Non-pigmented ciliary epithelial cell (primary cell): ENCODE measurements around the gene UNC5C.

Experiments used
- DNase-seq: peaks from one replicate; pipeline ENCODE4 v3.0.0-alpha.2; 2010; ENCODE audit warnings: low read depth

Gene UNC5C

DNA sequence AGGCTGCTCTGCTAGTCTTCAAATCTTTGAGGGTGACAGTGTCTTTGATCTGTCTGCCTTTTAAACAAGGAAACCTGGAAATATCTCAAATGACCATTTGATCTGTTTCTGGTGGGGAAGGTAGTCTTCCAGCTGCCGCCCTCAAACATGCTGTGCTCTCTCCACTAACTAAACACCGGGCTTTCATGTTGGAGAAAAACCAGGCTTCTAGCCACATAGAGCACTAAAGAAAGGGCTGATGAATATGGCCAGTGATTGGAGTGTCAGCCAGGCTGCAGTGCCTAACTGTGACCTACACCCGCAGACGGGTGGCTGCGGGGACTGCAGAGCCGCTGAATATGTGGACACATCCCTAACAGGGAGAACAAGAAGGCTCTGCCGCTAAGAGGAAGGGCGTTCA lies 85.9 kb downstream of the UNC5C start:
- no peak for DNase-seq

DNA sequence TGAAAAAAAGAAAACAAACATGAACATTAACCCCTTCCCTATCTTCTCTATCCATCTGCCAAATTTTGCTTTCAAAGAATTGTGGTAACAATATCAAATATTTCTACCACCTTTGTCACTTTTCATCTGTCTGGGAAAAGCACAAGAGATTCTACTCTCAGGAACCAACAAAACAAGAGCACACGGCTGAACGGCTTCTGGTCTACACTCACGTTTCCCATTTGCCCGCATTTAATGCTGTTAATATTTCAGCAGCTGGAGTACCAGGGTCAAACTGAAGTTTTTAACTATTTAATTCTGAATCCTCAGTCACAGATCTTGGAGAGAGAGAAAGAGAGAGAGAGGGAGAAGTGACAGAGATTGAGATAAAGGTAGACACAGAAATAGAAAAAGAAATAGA lies 91.4 kb downstream of the UNC5C start:
- DNase-seq: no peak

DNA sequence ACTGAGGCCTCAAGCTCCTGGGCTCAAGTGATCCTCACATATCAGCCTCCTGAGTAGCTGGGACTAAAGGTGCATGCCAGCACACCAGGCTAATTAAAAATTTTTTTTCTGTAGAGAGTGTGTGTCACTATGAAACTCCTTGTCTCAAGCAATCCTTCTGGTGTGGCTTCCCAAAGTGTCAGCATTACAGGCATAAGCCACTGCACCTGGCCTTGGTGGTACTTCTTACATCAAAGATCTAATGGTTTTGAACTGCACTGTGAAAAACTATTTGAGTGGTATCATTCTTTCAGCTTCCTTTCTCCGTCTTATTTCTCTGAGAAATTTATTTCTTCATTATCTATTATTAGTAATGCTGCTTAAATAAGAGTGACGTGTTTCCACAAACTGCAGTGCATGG lies 98.5 kb downstream of the UNC5C start:
- DNase-seq: no peak

DNA sequence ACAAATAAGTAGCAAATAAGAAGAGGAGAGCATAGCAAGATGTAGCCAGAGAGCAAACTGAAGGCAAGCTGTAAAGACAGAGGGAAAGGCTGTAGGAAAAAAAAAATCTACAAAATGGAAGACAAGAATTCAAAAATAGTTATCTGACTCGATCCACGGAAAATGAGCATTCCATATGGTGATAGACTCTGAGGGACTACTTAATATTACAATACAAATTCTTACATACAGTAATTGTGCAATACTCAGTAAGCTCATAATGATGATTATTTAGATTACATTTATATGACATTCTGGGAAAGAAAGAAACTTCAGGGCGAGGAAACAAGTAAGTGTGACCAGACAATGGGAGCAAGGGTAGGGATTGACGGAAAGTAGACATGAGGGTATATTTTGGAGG lies 102.6 kb downstream of the UNC5C start:
- DNase-seq: no peak

DNA sequence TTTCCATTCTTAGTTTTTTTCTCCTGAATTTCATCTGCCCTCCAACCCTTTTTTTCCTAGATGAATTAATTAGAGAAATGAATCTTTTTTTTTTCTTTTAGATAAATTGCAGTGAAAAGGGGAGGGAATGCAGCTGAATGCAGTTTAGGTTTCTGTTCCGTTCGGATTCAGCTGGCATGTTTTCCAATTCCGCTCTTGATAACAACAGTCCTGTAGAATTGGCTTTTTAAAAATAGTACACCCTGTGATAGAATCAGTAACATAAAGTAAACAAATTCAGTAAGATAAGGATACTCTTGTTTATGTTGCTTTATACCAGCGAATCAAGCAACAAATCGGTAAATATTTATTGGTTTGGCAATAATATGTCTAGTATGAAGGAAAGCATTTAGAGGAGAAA lies 103.5 kb downstream of the UNC5C start:
- DNase-seq: no peak

DNA sequence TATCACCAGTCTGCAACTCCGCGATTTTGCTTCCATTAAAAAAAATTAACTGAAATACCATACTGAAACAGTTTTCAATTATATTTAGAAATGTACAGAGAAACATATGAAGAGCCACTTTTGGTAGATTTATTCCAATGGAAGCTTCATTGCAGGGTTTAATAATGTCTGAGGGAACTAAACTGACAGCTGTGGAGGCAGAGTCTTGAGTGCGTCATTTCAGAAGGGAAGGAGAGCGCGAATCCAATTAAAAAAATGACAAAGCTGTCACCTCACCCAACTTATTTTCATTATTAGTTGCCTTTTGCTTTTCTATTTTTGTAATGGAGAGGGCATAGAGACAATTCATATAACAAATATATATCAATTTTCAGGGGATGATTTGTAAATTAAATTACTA lies 104.0 kb downstream of the UNC5C start:
- DNase-seq: no peak

DNA sequence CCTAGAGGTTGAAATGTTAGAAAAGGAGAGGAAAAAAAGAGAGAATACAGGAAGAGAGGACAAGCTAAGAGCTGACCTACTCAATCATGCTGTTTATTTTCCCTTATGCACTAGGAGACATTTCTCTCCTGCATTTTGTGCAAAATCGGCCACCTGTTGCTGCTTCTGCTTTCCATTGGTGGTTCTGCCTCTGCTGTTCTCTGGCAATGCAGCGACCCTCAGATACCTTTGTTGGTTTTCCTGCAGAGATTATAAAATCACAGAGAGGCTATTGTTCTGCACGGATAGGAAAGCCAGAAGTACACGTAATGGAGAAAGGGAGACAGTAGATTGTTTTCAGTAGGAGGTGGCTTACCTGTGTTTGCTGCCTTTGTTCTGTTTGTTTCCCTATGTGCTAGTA lies 108.9 kb downstream of the UNC5C start:
- DNase-seq: no peak

DNA sequence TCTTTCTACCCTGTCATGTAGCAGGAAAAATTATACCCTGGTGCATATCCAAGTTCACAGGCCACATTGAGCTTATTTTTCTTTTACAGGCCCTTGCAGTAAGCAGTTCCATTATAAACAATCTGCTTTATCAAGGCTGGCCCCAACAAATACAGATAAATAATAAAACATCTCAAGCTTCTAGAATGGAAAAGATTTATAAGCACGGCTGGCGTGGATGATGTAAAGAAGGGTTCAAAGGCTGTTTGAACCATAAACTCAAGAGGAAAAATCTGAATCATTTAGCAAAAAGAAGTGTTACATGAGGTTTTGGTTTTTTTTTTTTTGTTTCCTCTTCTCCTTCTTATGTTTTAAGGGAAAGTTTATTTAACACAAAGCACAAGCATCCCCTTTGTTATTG lies 109.7 kb downstream of the UNC5C start:
- DNase-seq: no peak

DNA sequence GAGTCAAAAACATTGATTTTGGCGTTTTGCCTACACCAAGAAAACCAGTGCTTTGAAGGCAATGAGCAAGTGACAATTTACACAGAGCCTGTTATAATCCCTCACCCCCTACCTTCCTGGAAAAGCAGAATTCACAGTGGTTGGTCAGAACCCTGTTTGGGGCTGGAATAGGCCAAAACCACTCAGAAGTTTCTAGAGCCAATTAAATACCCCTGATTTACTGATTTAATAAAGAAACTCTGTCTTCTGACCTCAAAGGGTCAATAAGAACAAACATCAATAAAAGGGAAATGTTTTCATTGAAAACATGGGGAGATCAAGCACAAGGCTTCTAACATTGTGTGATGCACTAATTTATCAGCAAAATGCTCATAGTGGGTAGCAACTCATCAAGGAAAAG lies 116.3 kb downstream of the UNC5C start:
- no peak for DNase-seq

DNA sequence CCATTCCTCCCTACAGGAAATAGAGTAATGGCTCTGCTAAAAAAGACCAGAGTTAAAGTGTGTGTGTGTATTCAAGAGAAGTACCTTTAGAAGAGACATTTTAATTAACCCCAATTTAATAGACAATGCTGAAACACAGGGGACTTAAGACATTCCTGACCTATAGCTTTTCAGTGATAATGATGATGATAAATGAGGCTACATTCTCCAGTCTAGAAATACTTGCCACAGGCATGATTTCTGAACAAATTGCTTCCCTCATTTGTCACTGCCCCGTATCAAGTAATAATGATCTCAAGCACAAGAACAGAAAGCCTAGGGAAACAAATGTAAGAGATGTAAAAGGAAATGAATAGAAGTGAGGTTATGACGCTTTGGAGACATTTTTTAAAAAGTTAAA lies 117.1 kb downstream of the UNC5C start:
- no peak for DNase-seq

DNA sequence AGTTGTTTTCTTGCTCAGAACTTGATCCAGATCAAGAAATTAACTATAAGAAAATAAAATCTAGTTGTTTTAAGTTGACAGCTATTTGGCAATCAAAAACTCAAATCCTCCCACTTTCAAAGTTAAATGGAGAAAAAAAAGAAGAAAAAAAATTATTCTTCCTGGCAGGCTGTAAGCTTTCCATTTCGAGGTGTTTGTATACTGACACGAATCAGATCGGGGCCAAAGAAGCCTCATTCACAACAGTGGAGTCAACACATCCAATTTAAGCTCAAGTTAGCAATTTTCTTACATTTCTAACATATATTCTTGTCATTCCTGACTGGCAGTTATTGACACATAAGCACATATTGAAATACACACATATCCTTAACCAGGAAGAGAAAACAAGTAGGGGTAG lies 119.4 kb downstream of the UNC5C start:
- DNase-seq: no peak

DNA sequence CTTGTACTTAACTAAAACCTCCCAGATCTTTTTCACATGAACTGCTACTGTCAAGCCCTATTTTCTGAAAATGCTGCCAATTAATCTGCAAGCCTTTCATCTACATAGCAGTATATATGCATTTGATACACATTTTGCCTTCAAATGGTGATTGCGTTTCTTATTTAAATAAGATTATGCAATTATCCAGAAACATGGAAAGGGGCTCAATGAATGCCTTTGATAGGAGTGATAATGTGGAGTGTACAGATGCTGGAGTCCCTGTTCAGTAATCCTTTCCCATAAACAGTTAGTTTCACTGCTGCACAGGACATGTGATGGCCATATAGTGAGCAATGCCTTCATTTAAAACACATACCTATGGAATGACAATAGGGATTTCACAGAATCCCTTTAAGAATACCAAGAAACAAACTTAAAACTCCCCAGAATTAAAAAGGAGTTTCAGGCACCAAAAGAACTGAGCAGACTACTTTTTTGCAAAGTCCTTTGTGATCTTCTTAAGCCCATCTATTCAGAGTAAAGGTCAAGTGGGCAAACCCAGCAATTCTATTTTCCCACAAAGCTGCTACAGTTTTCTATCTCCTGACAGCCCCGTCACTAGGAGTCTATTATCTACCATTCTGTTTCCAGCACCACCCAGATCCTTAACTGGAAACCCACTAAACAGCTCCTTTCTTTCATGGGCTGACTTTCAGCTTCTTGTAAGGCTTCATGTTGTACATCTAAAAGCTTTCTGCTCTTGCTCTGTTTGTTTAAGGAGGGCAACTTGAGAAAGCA lies 120.3 kb downstream of the UNC5C start:
- DNase-seq: no peak

DNA sequence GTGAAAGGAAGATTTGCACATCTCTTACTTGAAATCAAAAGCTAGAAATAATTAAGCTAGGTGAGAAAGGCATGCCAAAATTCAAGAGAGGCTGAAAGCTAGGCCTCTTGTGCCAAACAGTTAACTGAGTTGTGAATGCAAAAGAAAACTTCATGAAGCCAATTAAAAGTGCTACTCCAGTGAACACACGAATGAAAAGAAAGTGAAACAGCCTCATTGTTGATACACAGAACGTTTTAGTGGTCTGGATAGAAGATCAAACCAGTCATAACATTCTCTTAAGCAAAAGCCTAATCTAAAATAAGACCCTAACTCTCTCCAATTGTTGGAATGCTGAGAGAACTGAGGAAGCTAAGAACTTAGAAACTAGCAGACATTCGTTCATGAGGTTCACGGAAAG lies 122.3 kb downstream of the UNC5C start:
- DNase-seq: no peak

DNA sequence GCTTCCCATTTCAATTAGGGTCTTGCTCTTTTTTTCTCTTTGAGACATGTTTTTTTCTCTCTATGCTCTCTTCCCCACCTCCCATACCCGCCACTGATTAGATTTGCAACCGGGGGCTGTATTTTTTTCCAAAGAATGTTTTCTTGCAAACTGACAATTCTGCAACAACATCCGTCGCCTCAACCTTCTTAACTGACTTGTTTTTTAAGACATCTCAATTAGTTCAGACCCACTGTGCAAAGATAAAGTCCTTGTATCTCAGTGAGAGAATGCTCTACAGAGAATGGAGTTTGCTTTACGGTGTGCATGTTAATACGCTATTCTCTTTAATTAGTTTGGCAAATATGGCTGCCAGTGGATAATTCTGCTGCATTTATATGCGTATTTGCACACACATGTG lies 126.3 kb downstream of the UNC5C start:
- DNase-seq: no peak

DNA sequence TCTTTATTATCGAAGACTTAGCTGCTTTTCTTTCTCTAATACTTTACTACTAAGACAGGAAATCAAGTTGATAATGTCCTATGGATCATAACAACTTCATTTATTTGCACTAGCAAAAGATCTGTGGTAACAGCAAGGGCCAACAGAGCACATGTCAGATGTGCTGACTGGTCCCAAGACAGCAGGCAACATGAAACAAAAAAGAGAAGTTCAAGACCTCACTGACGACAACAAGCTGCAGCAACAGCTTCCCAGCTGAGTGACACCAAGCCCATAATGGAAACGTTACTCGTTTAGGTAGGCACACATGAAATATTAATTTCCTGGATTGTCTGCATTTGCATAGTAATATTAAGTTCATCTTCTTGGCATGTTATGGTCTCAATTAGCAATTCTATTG lies 126.9 kb downstream of the UNC5C start:
- DNase-seq: no peak

DNA sequence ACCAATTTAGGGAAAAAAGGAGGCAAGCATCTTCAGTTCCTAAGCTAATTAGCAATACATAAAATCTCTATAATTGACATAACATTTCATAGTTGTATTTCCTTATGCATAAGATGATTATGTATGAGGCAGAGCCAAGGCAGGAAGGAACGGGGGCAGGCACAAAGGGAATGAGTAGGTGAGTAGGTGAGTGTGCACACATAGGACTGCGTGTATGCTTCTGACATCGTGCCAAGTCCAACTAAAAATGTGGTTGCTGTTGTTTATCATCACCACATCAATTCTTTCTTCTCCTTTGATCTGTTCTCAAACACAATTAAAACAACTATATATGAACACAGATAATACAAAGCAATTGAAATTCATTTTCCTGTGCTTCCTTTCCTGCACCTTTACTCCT lies 131.2 kb downstream of the UNC5C start:
- DNase-seq: no peak

DNA sequence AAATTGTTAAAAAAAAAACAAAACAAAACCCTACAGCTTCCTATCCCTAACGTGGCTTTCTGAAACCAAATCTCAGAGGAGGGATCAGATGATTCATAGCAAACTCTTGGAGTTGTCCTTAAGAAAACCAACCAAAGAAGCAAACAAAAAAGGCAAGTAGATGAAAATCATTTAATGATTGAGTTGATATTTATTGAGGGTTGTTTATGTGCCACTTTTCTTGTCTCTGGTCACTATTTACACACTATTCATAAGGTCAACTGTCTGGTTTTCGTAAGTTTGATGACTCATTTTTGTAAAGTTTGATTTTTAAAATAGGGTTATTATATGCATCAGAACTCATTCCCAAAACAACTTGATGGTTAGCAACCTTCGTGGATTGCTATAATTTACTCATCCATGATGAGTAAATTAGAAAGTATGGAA lies 133.4 kb downstream of the UNC5C start:
- no peak for DNase-seq

DNA sequence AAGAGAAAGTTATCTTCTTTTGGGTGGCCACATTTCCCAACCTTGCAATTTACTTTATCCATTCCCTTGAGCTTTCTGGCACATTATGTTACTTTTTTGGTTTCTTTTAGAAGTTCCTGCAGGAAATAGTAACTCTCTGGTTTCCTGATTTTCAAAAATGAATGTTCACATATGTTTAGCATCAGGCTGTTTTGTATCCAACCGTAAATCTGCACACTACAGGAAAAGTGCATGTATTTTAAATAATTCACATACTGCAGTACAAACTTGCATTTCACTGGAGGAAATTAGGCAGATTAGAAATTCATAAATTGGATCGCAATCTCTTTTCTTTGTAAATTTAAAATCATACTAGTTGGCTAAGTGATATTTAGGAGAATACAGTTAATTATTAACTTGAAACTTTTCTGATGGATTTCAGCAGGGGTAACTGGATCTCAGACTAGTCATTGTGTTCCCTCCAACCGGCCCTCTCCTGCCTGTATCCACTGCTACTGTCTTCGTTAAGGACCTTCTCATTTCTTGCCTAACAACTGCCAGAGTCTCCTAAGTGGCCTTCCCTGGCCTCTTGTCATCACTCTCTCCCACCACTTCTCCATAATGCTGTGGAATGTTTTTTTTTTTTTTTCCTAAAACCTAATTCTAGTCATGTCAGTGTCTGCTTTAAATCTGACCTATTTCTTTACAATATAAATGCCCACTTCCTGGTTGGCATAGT lies 137.2 kb downstream of the UNC5C start:
- no peak for DNase-seq

DNA sequence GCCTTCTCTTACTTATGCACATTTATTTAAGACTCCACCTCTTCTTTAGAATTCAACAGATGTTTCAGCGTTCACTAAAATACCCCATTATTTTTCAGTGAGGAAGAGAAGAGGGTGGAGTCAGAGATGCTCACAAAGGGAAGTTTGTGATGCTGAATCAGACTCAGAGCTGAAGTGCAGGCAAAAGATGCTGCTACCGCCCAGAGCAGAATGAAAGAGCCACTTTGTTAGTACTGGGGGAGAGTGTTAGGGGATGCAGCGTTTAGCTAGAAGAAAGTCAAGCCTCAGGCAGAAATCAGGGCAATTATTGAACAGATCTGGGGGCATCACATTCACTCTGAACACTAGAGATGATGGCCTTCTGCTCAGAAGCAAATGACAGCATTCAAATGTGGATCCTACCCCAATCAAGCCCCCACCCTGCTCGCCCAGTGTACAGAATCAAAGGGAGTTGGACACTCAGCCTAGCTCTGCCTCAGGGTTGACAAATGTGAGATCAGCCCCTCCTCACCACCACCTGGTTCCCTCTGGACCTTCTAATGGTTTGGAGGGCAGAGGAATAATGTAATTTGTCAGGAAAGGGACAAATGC lies 138.3 kb downstream of the UNC5C start:
- DNase-seq: no peak

DNA sequence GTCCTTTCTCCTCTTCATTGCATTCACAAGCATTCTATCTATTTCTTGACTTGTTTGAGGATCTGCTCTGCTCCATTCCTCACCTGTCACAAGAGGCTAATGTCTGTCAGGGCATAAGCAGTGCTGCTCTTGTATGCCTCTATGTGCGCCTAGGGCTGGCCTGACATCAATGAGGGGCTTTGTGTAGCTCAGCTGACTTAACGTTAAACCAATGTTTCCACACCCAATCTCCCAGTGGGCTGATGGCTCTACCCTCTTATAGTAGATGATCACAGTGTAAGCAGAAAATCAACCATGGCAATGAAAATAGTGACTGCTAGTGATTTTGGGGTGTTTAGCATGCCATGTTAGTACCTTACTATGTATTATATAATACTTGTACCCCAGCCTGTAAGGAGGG lies 139.0 kb downstream of the UNC5C start:
- DNase-seq: no peak

DNA sequence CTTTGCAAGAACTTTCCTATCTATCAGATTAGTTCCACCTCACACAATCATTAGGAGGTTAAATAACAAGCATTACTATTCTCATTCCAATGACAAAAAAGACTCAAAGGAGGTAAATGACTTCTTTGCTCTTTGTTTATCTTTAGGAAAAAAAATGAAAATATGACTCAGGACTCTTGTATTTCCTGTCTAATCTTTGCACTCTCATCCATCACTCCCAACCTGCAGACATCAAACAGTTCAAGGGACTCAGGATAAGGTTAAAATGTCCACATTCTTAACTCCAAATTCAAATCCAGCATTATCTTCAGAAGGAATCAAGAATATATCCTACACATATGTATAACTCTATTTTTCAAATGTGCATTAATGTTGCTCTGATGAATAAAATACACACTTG lies 139.6 kb downstream of the UNC5C start:
- DNase-seq: no peak

DNA sequence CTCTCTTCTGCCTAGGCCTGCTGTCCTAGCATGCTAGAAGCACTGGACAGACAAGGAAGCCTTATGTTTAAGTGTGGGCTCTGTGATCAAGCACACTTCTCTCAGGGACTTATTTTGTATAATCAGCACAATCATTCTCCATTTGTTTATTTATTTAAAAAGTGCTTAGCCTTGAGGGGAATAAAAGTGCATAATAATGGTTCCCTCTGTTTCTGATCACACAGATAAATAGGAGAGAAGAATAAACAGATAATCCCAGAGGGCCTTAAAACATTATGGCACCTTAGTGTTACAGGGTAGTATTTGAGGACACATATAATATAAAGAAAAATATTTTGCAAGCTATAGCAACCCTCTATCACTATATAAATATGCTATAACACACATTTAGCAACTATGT lies 146.5 kb downstream of the UNC5C start:
- no peak for DNase-seq

DNA sequence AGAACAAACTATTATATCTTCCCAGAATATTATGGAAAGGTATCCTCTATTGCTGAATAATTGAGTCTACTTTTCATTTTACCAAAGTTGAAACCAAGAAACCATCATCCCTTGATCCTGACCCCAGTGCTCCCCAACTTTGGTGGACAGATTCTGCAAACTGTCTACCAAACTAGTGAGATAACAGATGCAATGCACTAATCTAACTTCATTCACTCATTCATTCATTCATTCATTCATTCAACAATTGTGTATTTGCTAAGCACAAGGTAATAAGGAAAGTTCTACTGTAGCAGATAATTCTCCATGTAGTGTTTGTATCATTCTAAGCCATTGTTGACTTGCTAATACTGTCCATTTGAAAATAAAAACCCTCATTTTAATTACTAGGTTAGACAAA lies 150.6 kb downstream of the UNC5C start:
- DNase-seq: no peak
